Thyroid gland (tissue), 4 donors: ENCODE data around the gene CERCAM.

Experiments
- POLR2A ChIP-seq, 2 donors: fragments of 450-650 bp; IDR thresholded peaks; one replicate each; pipeline ENCODE4 v1.6.1; 2017; ENCODE audit warnings: antibody characterized with exemption in 2 of 2, mild to moderate bottlenecking in 2 of 2, moderate library complexity in 1 of 2
- TF ChIP-seq, protein P1 (sequence below), 6 experiments: fragments of 200-600 bp in 3 of 6; fragments of 450-650 bp in 3 of 6; sonication (generic) in 3 of 6; IDR thresholded peaks; one replicate each; pipeline ENCODE4 v1.5.1; 2016 to 2019; ENCODE audit warnings: antibody characterized with exemption in 6 of 6, mild to moderate bottlenecking in 2 of 6, inconsistent platforms in 1 of 6, moderate library complexity in 1 of 6

DNA sequence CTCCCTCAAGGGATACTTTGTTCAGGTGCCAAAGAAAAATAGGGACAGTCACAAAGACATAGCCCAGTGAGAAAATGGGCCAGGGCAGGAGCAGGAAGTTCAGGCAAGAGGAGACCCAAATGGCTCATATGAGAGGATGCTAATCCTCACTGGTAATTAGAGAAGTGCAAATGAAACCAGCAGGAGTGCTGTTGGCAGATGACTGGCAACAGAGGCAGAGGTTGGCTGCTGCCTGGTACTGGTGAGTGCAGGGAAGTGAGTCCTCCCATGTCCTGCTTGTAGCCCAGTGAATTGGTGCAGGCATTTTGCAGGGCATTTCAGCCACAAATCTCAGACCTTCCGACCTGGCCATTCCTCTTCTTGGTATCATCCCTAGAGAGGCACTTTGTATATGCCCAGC is 58.6 kb downstream of the CERCAM start:
- TF ChIP-seq POLR2A (IDR thresholded peaks at IDR 0.05): no peak
- TF ChIP-seq, protein P1, sequence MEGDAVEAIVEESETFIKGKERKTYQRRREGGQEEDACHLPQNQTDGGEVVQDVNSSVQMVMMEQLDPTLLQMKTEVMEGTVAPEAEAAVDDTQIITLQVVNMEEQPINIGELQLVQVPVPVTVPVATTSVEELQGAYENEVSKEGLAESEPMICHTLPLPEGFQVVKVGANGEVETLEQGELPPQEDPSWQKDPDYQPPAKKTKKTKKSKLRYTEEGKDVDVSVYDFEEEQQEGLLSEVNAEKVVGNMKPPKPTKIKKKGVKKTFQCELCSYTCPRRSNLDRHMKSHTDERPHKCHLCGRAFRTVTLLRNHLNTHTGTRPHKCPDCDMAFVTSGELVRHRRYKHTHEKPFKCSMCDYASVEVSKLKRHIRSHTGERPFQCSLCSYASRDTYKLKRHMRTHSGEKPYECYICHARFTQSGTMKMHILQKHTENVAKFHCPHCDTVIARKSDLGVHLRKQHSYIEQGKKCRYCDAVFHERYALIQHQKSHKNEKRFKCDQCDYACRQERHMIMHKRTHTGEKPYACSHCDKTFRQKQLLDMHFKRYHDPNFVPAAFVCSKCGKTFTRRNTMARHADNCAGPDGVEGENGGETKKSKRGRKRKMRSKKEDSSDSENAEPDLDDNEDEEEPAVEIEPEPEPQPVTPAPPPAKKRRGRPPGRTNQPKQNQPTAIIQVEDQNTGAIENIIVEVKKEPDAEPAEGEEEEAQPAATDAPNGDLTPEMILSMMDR (IDR thresholded peaks at IDR 0.05): no peak
